RWPE2 (cell line): Measurements from ENCODE around the gene LUZP4.

Experiments used
- ATAC-seq: fragments of 200-7000 bp; cut with Tn5 transposase; 3 replicates; pipeline ENCODE4 v1.9.1; 2021; ENCODE audit warnings: low read depth
- DNase-seq: peaks from one replicate; pipeline ENCODE4 v3.0.0-alpha.2; 2020; ENCODE audit warnings: low spot score
- H3K27ac ChIP-seq: fragments of 450-650 bp; 2 replicates; pipeline ENCODE4 v1.5.1; 2017; ENCODE audit warnings: mild to moderate bottlenecking; ENCODE audit not compliant: poor library complexity, severe bottlenecking
- H3K27me3 ChIP-seq: fragments of 250-450 bp; sonication (Bioruptor Pico); 2 replicates; pipeline ENCODE4 v1.5.1; 2021; ENCODE audit warnings: mild to moderate bottlenecking, moderate library complexity; ENCODE audit not compliant: insufficient read depth, poor library complexity, severe bottlenecking
- H3K36me3 ChIP-seq: fragments of 250-450 bp; sonication (Bioruptor Pico); 2 replicates; pipeline ENCODE4 v1.5.1; 2020; ENCODE audit warnings: low read depth, mild to moderate bottlenecking, moderate library complexity
- H3K4me1 ChIP-seq: fragments of 250-450 bp; sonication (Bioruptor Pico); 2 replicates; pipeline ENCODE4 v1.5.1; 2021; ENCODE audit warnings: mild to moderate bottlenecking, moderate library complexity; ENCODE audit not compliant: insufficient read depth, poor library complexity, severe bottlenecking
- H3K4me3 ChIP-seq: fragments of 250-450 bp; sonication (Bioruptor Pico); 2 replicates; pipeline ENCODE4 v1.5.1; 2021; ENCODE audit warnings: mild to moderate bottlenecking, moderate library complexity; ENCODE audit not compliant: severe bottlenecking
- H3K9me3 ChIP-seq: fragments of 250-450 bp; sonication (Bioruptor Pico); 2 replicates; pipeline ENCODE4 v1.5.1; 2021; ENCODE audit warnings: mild to moderate bottlenecking, moderate library complexity; ENCODE audit not compliant: severe bottlenecking
- CTCF ChIP-seq: fragments of 450-650 bp; IDR thresholded peaks from one replicate; pipeline ENCODE4 v1.5.1; 2017; ENCODE audit warnings: mild to moderate bottlenecking, moderate library complexity; ENCODE audit not compliant: poor library complexity, severe bottlenecking

LUZP4 gene

GRCh38 chrX:115268421-115268820, 21.1 kb upstream of the LUZP4 start:
- no peak overlapping the region for H3K27ac ChIP-seq
- no peaks in the 10 kb centered on the region for H3K4me1 ChIP-seq
- ATAC-seq (no peak), DNase-seq (no peak)
- no peak overlapping the region for H3K4me3 ChIP-seq
- no peaks in the 10 kb centered on the region for H3K27me3 ChIP-seq
- no peaks in the 10 kb centered on the region for H3K9me3 ChIP-seq
- no peak for TF ChIP-seq CTCF
- no peaks in the 10 kb centered on the region for H3K36me3 ChIP-seq

- Histone ChIP-seq H3K9me3 (no peaks in the 10 kb centered on the region), H3K36me3 (no peaks in the 10 kb centered on the region), H3K4me1 (no peaks in the 10 kb centered on the region), H3K4me3 (no peak overlapping the region), H3K27me3 (no peaks in the 10 kb centered on the region), H3K27ac (no peak overlapping the region)
- ATAC-seq (no peak), DNase-seq (no peak)
- no peak for TF ChIP-seq CTCF
Measured at GRCh38 chrX:115269051-115269683, 20.3 kb upstream of the LUZP4 start.

GRCh38 chrX:115284877-115285276, 4.6 kb upstream of the LUZP4 start:
- no peak overlapping the region for H3K27ac ChIP-seq
- no peak for DNase-seq
- no peaks in the 10 kb centered on the region for H3K4me1 ChIP-seq
- no peak for TF ChIP-seq CTCF
- no peaks in the 10 kb centered on the region for H3K9me3 ChIP-seq
- no peaks in the 10 kb centered on the region for H3K27me3 ChIP-seq
- H3K4me3 ChIP-seq: no peak overlapping the region
- ATAC-seq: no peak
- H3K36me3 ChIP-seq: no peaks in the 10 kb centered on the region

GRCh38 chrX:115297189-115297588, 7.7 kb downstream of the LUZP4 start:
- no peak overlapping the region for H3K4me3 ChIP-seq
- no peaks in the 10 kb centered on the region for H3K9me3 ChIP-seq
- no peak for DNase-seq
- no peak for ATAC-seq
- H3K27me3 ChIP-seq: no peaks in the 10 kb centered on the region
- TF ChIP-seq CTCF: no peak
- H3K27ac ChIP-seq: no peak overlapping the region
- no peaks in the 10 kb centered on the region for H3K4me1 ChIP-seq
- H3K36me3 ChIP-seq: no peaks in the 10 kb centered on the region

- Histone ChIP-seq H3K27me3 (no peaks in the 10 kb centered on the region), H3K9me3 (no peaks in the 10 kb centered on the region), H3K36me3 (no peaks in the 10 kb centered on the region), H3K27ac (no peak overlapping the region), H3K4me3 (no peak overlapping the region), H3K4me1 (no peaks in the 10 kb centered on the region)
- DNase-seq (no peak), ATAC-seq (no peak)
- TF ChIP-seq CTCF: no peak
Measured at GRCh38 chrX:115311139-115311538, 21.6 kb downstream of the LUZP4 start.
